GM12878 (cell line): Measurements from ENCODE around the gene CHMP1B. TPM values are rescaled to one million over a fixed set of nuclear protein-coding genes. Genes with fewer than 3 reads are reported as not detected.

ENCODE experiments used
- ATAC-seq: fragments of 200-7000 bp; cut with Tn5 transposase; 3 replicates; pipeline ENCODE4 v1.9.1; 2020; ENCODE audit warnings: mild to moderate bottlenecking, moderate library complexity
- BruUV-seq: library from RNA; stranded (reverse); fragments of 400-500 nt; replicated peaks from 2 replicates; lab custom pipeline; 2021; lab: Mats Ljungman, UMichigan
- CTCF ChIA-PET: fragments of 300-600 bp; sonication (Branson Sonifier 250); formaldehyde crosslinking; extraction: SDS; loops from one replicate; lab custom pipeline; 2021; ENCODE audit warnings: inconsistent platforms; lab: Yijun Ruan, JAX
- POLR2A ChIA-PET: fragments of 350-600 bp; formaldehyde crosslinking; extraction: SDS; loops from one replicate; lab custom pipeline; 2021; ENCODE audit warnings: inconsistent platforms; lab: Charles Lee
- RAD21 ChIA-PET: fragments of 300-600 bp; sonication (Branson Sonifier 250); formaldehyde crosslinking; loops from one replicate; lab custom pipeline; 2023; ENCODE audit warnings: antibody characterized with exemption; ENCODE audit not compliant: unreplicated experiment; lab: Charles Lee
- SMC1A ChIA-PET: fragments of 300-600 bp; sonication (Branson Sonifier 250); formaldehyde crosslinking; loops from one replicate; lab custom pipeline; 2023; ENCODE audit not compliant: unreplicated experiment, uncharacterized antibody; lab: Charles Lee
- DNase-seq: peaks from one replicate; pipeline ENCODE4 v3.0.0-alpha.2; 2011; ENCODE audit warnings: low read depth, low spot score
- FAIRE-seq: peaks from 3 replicates; lab custom pipeline; 2011; peaks lifted over from hg19 to GRCh38; lab: Jason Lieb, UNC
- H2AFZ ChIP-seq: 2 replicates; pipeline ENCODE4 v1.6.0; 2011; ENCODE audit warnings: low read depth, low read length, control low read depth; ENCODE audit not compliant: control insufficient read depth
- H3K27ac ChIP-seq: 2 replicates; pipeline ENCODE4 v1.5.1; 2011; ENCODE audit warnings: control low read depth; ENCODE audit not compliant: control insufficient read depth, insufficient read depth
- H3K27me3 ChIP-seq, 2 experiments: replicated peaks in 1 of 2; 2 replicates each; pipeline versions ENCODE4 v1.6.0 to v1.6.1; 2011; ENCODE audit warnings: low read length in 1 of 2; ENCODE audit not compliant: control insufficient read depth in 2 of 2, insufficient read depth in 2 of 2
- H3K36me3 ChIP-seq, 2 experiments: 2 replicates each; pipeline ENCODE4 v1.5.1; 2011; ENCODE audit warnings: low read length in 1 of 2; ENCODE audit not compliant: control insufficient read depth in 2 of 2, insufficient read depth in 2 of 2
- H3K4me1 ChIP-seq: 2 replicates; pipeline ENCODE4 v1.6.1; 2011; ENCODE audit warnings: mild to moderate bottlenecking, low read length, moderate library complexity, mixed read lengths; ENCODE audit not compliant: control insufficient read depth, insufficient read depth
- H3K4me2 ChIP-seq: 2 replicates; pipeline ENCODE4 v1.6.0; 2011; ENCODE audit warnings: control low read depth; ENCODE audit not compliant: control insufficient read depth, insufficient read depth
- H3K4me3 ChIP-seq: fragments of 200-600 bp; sonication (generic); 2 replicates; pipeline ENCODE4 v1.5.1; 2016
- H3K79me2 ChIP-seq: 2 replicates; pipeline ENCODE4 v1.6.0; 2011; ENCODE audit warnings: low read length; ENCODE audit not compliant: control insufficient read depth, insufficient read depth
- H3K9ac ChIP-seq: 2 replicates; pipeline ENCODE4 v1.8.0; 2011; ENCODE audit warnings: low read length, control low read depth, mixed read lengths; ENCODE audit not compliant: control insufficient read depth, insufficient read depth
- H3K9me3 ChIP-seq: replicated peaks from 3 replicates; pipeline ENCODE4 v1.5.1; 2011; ENCODE audit warnings: mild to moderate bottlenecking, low read length; ENCODE audit not compliant: control insufficient read depth, insufficient read depth
- H4K20me1 ChIP-seq: 2 replicates; pipeline ENCODE4 v1.6.0; 2011; ENCODE audit not compliant: control insufficient read depth, insufficient read depth
- ATF3 ChIP-seq: IDR thresholded peaks from 2 replicates; pipeline ENCODE4 v1.6.1; 2011; ENCODE audit warnings: low read depth, mild to moderate bottlenecking, low read length, moderate library complexity, borderline replicate concordance; ENCODE audit errors: extremely low read depth
- BCL11A ChIP-seq: IDR thresholded peaks from 2 replicates; pipeline ENCODE4 v1.6.1; 2011; ENCODE audit warnings: low read depth, low read length
- CBFB ChIP-seq: IDR thresholded peaks from 2 replicates; pipeline ENCODE4 v1.6.1; 2016; ENCODE audit warnings: antibody characterized with exemption, low read depth
- HCFC1 ChIP-seq: fragments of 150-350 bp; IDR thresholded peaks from 2 replicates; pipeline ENCODE4 v1.6.1; 2014; ENCODE audit warnings: low read length
- HSF1 ChIP-seq: fragments of 150-350 bp; IDR thresholded peaks from 2 replicates; pipeline ENCODE4 v1.6.1; 2014; ENCODE audit warnings: mild to moderate bottlenecking, low read depth, low read length
- MXI1 ChIP-seq: fragments of 150-350 bp; IDR thresholded peaks from 2 replicates; pipeline ENCODE4 v1.6.1; 2011; ENCODE audit warnings: low read depth, mild to moderate bottlenecking, inconsistent platforms, low read length, improper control_type of control experiment
- NKRF ChIP-seq: fragments of 450-650 bp; conservative IDR thresholded peaks from 2 replicates; pipeline ENCODE4 v1.6.1; 2017; ENCODE audit warnings: mild to moderate bottlenecking, moderate library complexity
- ZBTB4 ChIP-seq: fragments of 450-650 bp; formaldehyde crosslinking; IDR thresholded peaks from 2 replicates; pipeline ENCODE4 v1.4.0; 2022; ENCODE audit warnings: mild to moderate bottlenecking, moderate library complexity
- ZSCAN29 ChIP-seq: fragments of 450-650 bp; IDR thresholded peaks from 2 replicates; pipeline ENCODE4 v1.6.1; 2017; ENCODE audit warnings: mild to moderate bottlenecking, moderate library complexity
- WGBS: methylation state at CpG from one replicate; pipeline ENCODE4 v1.1.6; 2016; ENCODE audit warnings: low lambda C conversion rate; ENCODE audit not compliant: insufficient replicate concordance, insufficient coverage; ENCODE audit errors: missing lambda C conversion rate; 5-methylcytosine and 5-hydroxymethylcytosine counted together
- in situ Hi-C: fragments of 300-500 bp; cut with MboI; formaldehyde crosslinking; loops from 9 replicates; pipeline ENCODE4 v1.14.3; 2018; ENCODE audit warnings: mixed read lengths
- intact Hi-C: fragments of 100-400 bp; cut with micrococcal nuclease; formaldehyde crosslinking; loops from one replicate; pipeline ENCODE4 v1.14.2; 2022; ENCODE audit not compliant: unreplicated experiment
- polyA plus RNA-seq, 11 experiments: library from polyadenylated mRNA; depleted of rRNA in 4 of 11; unstranded in 6 of 11; stranded (reverse) in 5 of 11; fragments of >200 nt; fragmentation: Nextera tagmentation in 4 of 11; fragmentation: Illumina TruSeq in 1 of 11; extraction: Ambion mirVana in 4 of 11; extraction: Trizol in 1 of 11; gene quantifications; 1 replicate in 1 of 11; 2 replicates in 10 of 11; pipeline versions ENCODE4 v1.2.1 to v1.2.3, GENCODE V29; 2011 to 2016; ENCODE audit warnings: inconsistent platforms in 2 of 11, missing spikeins in 2 of 11, low read depth in 1 of 11
- total RNA-seq, 4 experiments: library from RNA; depleted of rRNA in 3 of 4; stranded (reverse); fragments of >200 nt in 3 of 4; fragmentation: Illumina TruSeq in 1 of 4; extraction: Trizol in 1 of 4; gene quantifications; 2 replicates each; pipeline versions ENCODE4 v1.2.1 to v1.2.3, GENCODE V29; 2013 to 2021

Gene CHMP1B
- total and polyA plus RNA-seq, 10 of the 15 experiments (the other 5 are each of a cell fraction or from before 2014, with no cell fraction given) = 8.5 to 24.0 (median 18.6) TPM

GRCh38 chr18:11820697-11821096 lies 30.5 kb upstream of the CHMP1B start (continued):
- TF ChIP-seq HSF1 (no peak), MXI1 (no peak)

- 69% methylated on average over 7 of the region's 7 CpGs for WGBS
Observed at GRCh38 chr18:11821208-11821607, 30.0 kb upstream of the CHMP1B start.

GRCh38 chr18:11821643-11822237 lies 29.5 kb upstream of the CHMP1B start:
- ATAC-seq (no peak), FAIRE-seq (no peak), DNase-seq (no peak)
- ChIA-PET POLR2A (no interaction called here), SMC1A (no interaction called here), RAD21 (no interaction called here), CTCF (no interaction called here)
- intact Hi-C loops = no loop called here
- H3K9ac ChIP-seq = no peak overlapping the region
- no peak overlapping the region for H3K4me2 ChIP-seq
- no peaks in the 10 kb centered on the region for H3K4me1 ChIP-seq
- in situ Hi-C loops = no loop called here
- H3K27me3 ChIP-seq = no peaks in the 10 kb centered on the region
- WGBS = 70% methylated on average over 38 of the region's 40 CpGs
- H3K4me3 ChIP-seq = no peak overlapping the region
- H2AFZ ChIP-seq = no peak overlapping the region
- no peaks in the 10 kb centered on the region for H3K36me3 ChIP-seq
- H4K20me1 ChIP-seq = no peaks in the 10 kb centered on the region
- no peaks in the 10 kb centered on the region for H3K79me2 ChIP-seq
- BruUV-seq = no TSS peak
- no peaks in the 10 kb centered on the region for H3K9me3 ChIP-seq
- no peak overlapping the region for H3K27ac ChIP-seq
- TF ChIP-seq ZBTB4 (CRISPR knock-in tag) (no peak), ATF3 (no peak), NKRF (no peak), HCFC1 (no peak), CBFB (no peak)

More at GRCh38 chr18:11821208-11821607, 30.0 kb upstream of the CHMP1B start:
- no peaks in the 10 kb centered on the region for H3K9me3 ChIP-seq
- no peaks in the 10 kb centered on the region for H3K27me3 ChIP-seq
- no TSS peak for BruUV-seq
- no peak for ATAC-seq
- H2AFZ ChIP-seq = no peak overlapping the region
- no peak overlapping the region for H3K4me2 ChIP-seq
- ChIA-PET SMC1A (no interaction called here), POLR2A (no interaction called here), CTCF (no interaction called here), RAD21 (no interaction called here)
- H3K4me1 ChIP-seq = no peaks in the 10 kb centered on the region
- TF ChIP-seq ZSCAN29 (no peak), BCL11A (no peak)
- H3K36me3 ChIP-seq = no peaks in the 10 kb centered on the region
- H3K27ac ChIP-seq = no peak overlapping the region
- H3K4me3 ChIP-seq = no peak overlapping the region
- FAIRE-seq = no peak
- no peaks in the 10 kb centered on the region for H3K79me2 ChIP-seq
- H3K9ac ChIP-seq = no peak overlapping the region
- no peak for DNase-seq
- intact Hi-C loops (no loop called here), in situ Hi-C loops (no loop called here)
- H4K20me1 ChIP-seq = no peaks in the 10 kb centered on the region
